Cardiac muscle cell (in vitro differentiated cells and primary cell): ENCODE results near the gene EML6. TPM values are rescaled to one million over a fixed set of nuclear protein-coding genes. Genes with fewer than 3 reads are reported as not detected.

Experiments
- DNase-seq, 2 donors: peaks; one replicate each; pipeline versions ENCODE4 v3.0.0 to v3.0.0-alpha.2; 2010 to 2017; ENCODE audit warnings: low read depth in 1 of 2, low spot score in 1 of 2
- H3K27ac ChIP-seq: fragments of 200-600 bp; sonication (generic); 2 replicates; pipeline ENCODE4 v1.5.1; 2016
- H3K27me3 ChIP-seq: fragments of 200-600 bp; sonication (generic); 2 replicates; pipeline ENCODE4 v1.6.0; 2016; ENCODE audit warnings: control low read depth
- H3K36me3 ChIP-seq: fragments of 200-600 bp; sonication (generic); 2 replicates; pipeline ENCODE4 v1.5.1; 2016; ENCODE audit warnings: control low read depth
- H3K4me1 ChIP-seq: fragments of 200-600 bp; sonication (generic); 2 replicates; pipeline ENCODE4 v1.8.1; 2017; ENCODE audit warnings: low read depth, mild to moderate bottlenecking, mixed run types
- H3K4me3 ChIP-seq: fragments of 200-600 bp; sonication (generic); 2 replicates; pipeline ENCODE4 v1.5.1; 2016; ENCODE audit warnings: mild to moderate bottlenecking
- H3K9me3 ChIP-seq: fragments of 200-600 bp; sonication (generic); 2 replicates; pipeline ENCODE4 v1.5.1; 2017; ENCODE audit warnings: low read depth, mild to moderate bottlenecking, control low read depth
- polyA plus RNA-seq: library from polyadenylated mRNA; unstranded; fragments of >200 nt; fragmentation: Nextera tagmentation; extraction: Ambion mirVana; gene quantifications from 2 replicates; pipeline ENCODE4 v1.2.1, GENCODE V29; 2016
- total RNA-seq: library from RNA; depleted of rRNA; stranded (reverse); fragments of >200 nt; gene quantifications from 2 replicates; pipeline ENCODE4 v1.2.3, GENCODE V29; 2016
- TF ChIP-seq, protein P1 (sequence below): IDR thresholded peaks from 2 replicates; pipeline ENCODE4 v1.5.1; 2012; ENCODE audit warnings: low read depth, mild to moderate bottlenecking, low read length

Gene EML6
- total and polyA plus RNA-seq, 2 experiments from 2014 or later, result 0.89 to 1.3 TPM

- Histone ChIP-seq H3K27ac (no peak overlapping the region), H3K27me3 (peaks cover 71% of the 10 kb centered on the region), H3K4me3 (peak overlapping the region; percentile 90), H3K4me1 (no peaks in the 10 kb centered on the region), H3K36me3 (no peaks in the 10 kb centered on the region), H3K9me3 (no peaks in the 10 kb centered on the region)
- TF ChIP-seq, protein P1, sequence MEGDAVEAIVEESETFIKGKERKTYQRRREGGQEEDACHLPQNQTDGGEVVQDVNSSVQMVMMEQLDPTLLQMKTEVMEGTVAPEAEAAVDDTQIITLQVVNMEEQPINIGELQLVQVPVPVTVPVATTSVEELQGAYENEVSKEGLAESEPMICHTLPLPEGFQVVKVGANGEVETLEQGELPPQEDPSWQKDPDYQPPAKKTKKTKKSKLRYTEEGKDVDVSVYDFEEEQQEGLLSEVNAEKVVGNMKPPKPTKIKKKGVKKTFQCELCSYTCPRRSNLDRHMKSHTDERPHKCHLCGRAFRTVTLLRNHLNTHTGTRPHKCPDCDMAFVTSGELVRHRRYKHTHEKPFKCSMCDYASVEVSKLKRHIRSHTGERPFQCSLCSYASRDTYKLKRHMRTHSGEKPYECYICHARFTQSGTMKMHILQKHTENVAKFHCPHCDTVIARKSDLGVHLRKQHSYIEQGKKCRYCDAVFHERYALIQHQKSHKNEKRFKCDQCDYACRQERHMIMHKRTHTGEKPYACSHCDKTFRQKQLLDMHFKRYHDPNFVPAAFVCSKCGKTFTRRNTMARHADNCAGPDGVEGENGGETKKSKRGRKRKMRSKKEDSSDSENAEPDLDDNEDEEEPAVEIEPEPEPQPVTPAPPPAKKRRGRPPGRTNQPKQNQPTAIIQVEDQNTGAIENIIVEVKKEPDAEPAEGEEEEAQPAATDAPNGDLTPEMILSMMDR, result no peak
- no peak for DNase-seq
Observed at GRCh38 chr2:54725343-54726099, 2.1 kb downstream of the EML6 start.

- H3K36me3 ChIP-seq, result no peaks in the 10 kb centered on the region
- peaks cover 63% of the 10 kb centered on the region for H3K27me3 ChIP-seq
- no peak overlapping the region for H3K27ac ChIP-seq
- no peaks in the 10 kb centered on the region for H3K9me3 ChIP-seq
- no peak overlapping the region for H3K4me3 ChIP-seq
- no peaks in the 10 kb centered on the region for H3K4me1 ChIP-seq
- no peak for DNase-seq
- TF ChIP-seq, protein P1, result no peak
Observed at GRCh38 chr2:54726431-54726830, 3.0 kb downstream of the EML6 start.

GRCh38 chr2:54726940-54727339 lies 3.5 kb downstream of the EML6 start:
- peaks cover 60% of the 10 kb centered on the region for H3K27me3 ChIP-seq

DNA sequence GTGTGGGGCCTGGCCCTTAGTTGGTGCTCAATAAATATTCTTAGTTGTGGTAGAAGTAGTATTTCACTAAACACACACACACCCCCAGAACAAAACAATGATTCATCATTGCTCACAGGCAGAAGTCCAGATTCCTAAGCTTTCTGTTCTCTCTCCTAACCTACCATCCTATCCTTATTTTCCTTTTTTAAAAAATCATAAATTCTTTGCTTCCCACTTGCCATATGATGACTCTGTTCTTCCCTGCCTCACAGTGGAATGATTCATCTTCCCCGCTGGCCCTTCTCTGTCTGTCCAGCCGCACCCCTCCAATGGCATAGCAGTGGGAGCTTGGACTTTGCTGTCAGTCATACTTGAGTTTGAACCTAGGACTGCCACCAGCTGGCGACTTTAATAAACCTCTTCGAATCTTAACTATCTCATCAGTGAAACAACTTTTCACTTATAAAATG lies 5.2 kb downstream of the EML6 start:
- DNase-seq, result peak in 1 of 2 donors; percentile 60
- TF ChIP-seq, protein P1, result no peak
- Histone ChIP-seq H3K4me3 (no peak overlapping the region), H3K4me1 (no peaks in the 10 kb centered on the region), H3K36me3 (no peaks in the 10 kb centered on the region), H3K9me3 (no peaks in the 10 kb centered on the region), H3K27ac (no peak overlapping the region), H3K27me3 (peaks cover 58% of the 10 kb centered on the region)

More at GRCh38 chr2:54726940-54727339, 3.5 kb downstream of the EML6 start:
- TF ChIP-seq, protein P1, result no peak
- Histone ChIP-seq H3K27ac (no peak overlapping the region), H3K4me3 (no peak overlapping the region), H3K4me1 (no peaks in the 10 kb centered on the region), H3K9me3 (no peaks in the 10 kb centered on the region), H3K36me3 (no peaks in the 10 kb centered on the region)
- DNase-seq, result no peak

- no peaks in the 10 kb centered on the region for H3K9me3 ChIP-seq
- H3K4me1 ChIP-seq, result no peaks in the 10 kb centered on the region
- H3K36me3 ChIP-seq, result no peaks in the 10 kb centered on the region
- no peaks in the 10 kb centered on the region for H3K27me3 ChIP-seq
- no peak overlapping the region for H3K4me3 ChIP-seq
- DNase-seq, result no peak
- no peak overlapping the region for H3K27ac ChIP-seq
- TF ChIP-seq, protein P1, result no peak
Observed at GRCh38 chr2:54735636-54736035, 12.2 kb downstream of the EML6 start.
